ENCODE data around the gene SLC2A9.

DNA sequence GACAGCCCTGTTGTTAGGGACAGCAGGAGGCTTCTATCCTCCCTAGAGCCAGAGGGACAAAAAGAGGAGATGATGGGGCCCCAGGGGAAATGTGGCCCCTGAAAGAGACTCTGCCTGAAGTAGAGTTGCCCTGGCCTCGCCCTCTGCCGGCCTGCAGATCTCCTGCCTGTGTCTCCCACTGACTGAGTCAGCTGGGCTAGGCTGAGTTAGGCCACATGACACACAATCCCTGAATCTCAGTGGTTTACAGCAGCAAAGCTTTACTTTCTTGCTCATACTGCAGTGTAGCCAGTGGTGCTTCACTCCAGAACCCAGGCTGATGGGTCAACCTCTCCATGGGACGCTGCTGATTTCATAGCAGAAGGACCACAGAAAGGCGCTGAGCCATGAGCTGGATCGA is 216.4 kb downstream of the SLC2A9 start:
- no peak for TF ChIP-seq FOS (IDR thresholded peaks at IDR 0.05; ENCODE audit: borderline replicate concordance, insufficient read depth, low read length)
- no peak for TF ChIP-seq POLR2A (IDR thresholded peaks at IDR 0.05; ENCODE audit: low read depth, low read length)
